IMR-90 (cell line): ENCODE measurements around the gene STXBP6. TPM values are rescaled to one million over a fixed set of nuclear protein-coding genes. Genes with fewer than 3 reads are reported as not detected.

Source experiments
- ATAC-seq: fragments of 200-7000 bp; cut with Tn5 transposase; 2 replicates; pipeline ENCODE4 v1.9.1; 2020; ENCODE audit warnings: low read depth, mild to moderate bottlenecking, moderate library complexity
- BruUV-seq: library from RNA; stranded (reverse); fragments of 400-500 nt; replicated peaks from 2 replicates; lab custom pipeline; 2021; lab: Mats Ljungman, UMichigan
- CTCF ChIA-PET: fragments of 300-600 bp; formaldehyde crosslinking; extraction: SDS; loops from one replicate; lab custom pipeline; 2021; ENCODE audit warnings: antibody characterized with exemption; lab: Yijun Ruan, JAX
- POLR2A ChIA-PET: fragments of 300-600 bp; sonication (Branson Sonifier 250); formaldehyde crosslinking; loops from one replicate; lab custom pipeline; 2022; ENCODE audit warnings: antibody characterized with exemption; ENCODE audit not compliant: unreplicated experiment; lab: Charles Lee
- DNase-seq: peaks from one replicate; pipeline ENCODE4 v3.0.0; 2013
- H2AFZ ChIP-seq: replicated peaks from 2 replicates; pipeline ENCODE3; 2013; ENCODE audit warnings: low read length, mild to moderate bottlenecking; ENCODE audit not compliant: poor library complexity
- H2AK5ac ChIP-seq: 2 replicates; pipeline ENCODE4 v1.6.1; 2013; ENCODE audit warnings: low read depth, low read length, inconsistent platforms
- H2AK9ac ChIP-seq: replicated peaks from 2 replicates; pipeline ENCODE3; 2013; ENCODE audit warnings: mild to moderate bottlenecking, low read depth, low read length, moderate library complexity; ENCODE audit not compliant: poor library complexity
- H2BK120ac ChIP-seq: 2 replicates; pipeline ENCODE4 v1.6.1; 2013; ENCODE audit warnings: low read depth, low read length, inconsistent platforms
- H2BK15ac ChIP-seq: 3 replicates; pipeline ENCODE4 v1.6.1; 2013; ENCODE audit warnings: low read depth, low read length, inconsistent platforms
- H2BK20ac ChIP-seq: 2 replicates; pipeline ENCODE4 v1.6.1; 2013; ENCODE audit warnings: low read depth, mild to moderate bottlenecking, inconsistent platforms, low read length, moderate library complexity
- H2BK5ac ChIP-seq: 2 replicates; pipeline ENCODE4 v1.6.1; 2013; ENCODE audit warnings: mild to moderate bottlenecking, low read depth, low read length, inconsistent platforms; ENCODE audit not compliant: poor library complexity, severe bottlenecking
- H3K14ac ChIP-seq: replicated peaks from 2 replicates; pipeline ENCODE4 v1.6.1; 2013; ENCODE audit warnings: low read depth, low read length, inconsistent platforms
- H3K18ac ChIP-seq: 2 replicates; pipeline ENCODE4 v1.6.1; 2013; ENCODE audit warnings: low read depth, low read length, control low read depth
- H3K23ac ChIP-seq: 2 replicates; pipeline ENCODE4 v1.6.1; 2013; ENCODE audit warnings: low read depth, low read length, inconsistent platforms
- H3K27ac ChIP-seq: 2 replicates; pipeline ENCODE4 v1.5.1; 2013; ENCODE audit warnings: mild to moderate bottlenecking, control low read depth, low read length; ENCODE audit not compliant: insufficient read depth
- H3K27me3 ChIP-seq: 2 replicates; pipeline ENCODE4 v1.6.1; 2013; ENCODE audit warnings: low read length; ENCODE audit not compliant: control insufficient read depth, insufficient read depth
- H3K36me3 ChIP-seq: 2 replicates; pipeline ENCODE4 v1.6.1; 2013; ENCODE audit warnings: low read length, mixed read lengths; ENCODE audit not compliant: control insufficient read depth, insufficient read depth
- H3K4ac ChIP-seq: 2 replicates; pipeline ENCODE4 v1.6.1; 2013; ENCODE audit warnings: low read depth, low read length, inconsistent platforms
- H3K4me1 ChIP-seq: 2 replicates; pipeline ENCODE4 v1.6.1; 2013; ENCODE audit warnings: low read length, mixed read lengths; ENCODE audit not compliant: control insufficient read depth, insufficient read depth
- H3K4me2 ChIP-seq: 2 replicates; pipeline ENCODE4 v1.6.1; 2013; ENCODE audit warnings: low read depth, mild to moderate bottlenecking, control low read depth, low read length, moderate library complexity
- H3K4me3 ChIP-seq: 2 replicates; pipeline ENCODE4 v1.5.1; 2013; ENCODE audit warnings: low read depth, mild to moderate bottlenecking, control low read depth, low read length, moderate library complexity; ENCODE audit not compliant: insufficient read depth
- H3K56ac ChIP-seq: 2 replicates; pipeline ENCODE4 v1.6.1; 2013; ENCODE audit warnings: low read length, inconsistent platforms; ENCODE audit not compliant: insufficient read depth; ENCODE audit errors: extremely low read depth
- H3K79me1 ChIP-seq, 2 experiments: 2 replicates each; pipeline ENCODE4 v1.6.1; 2013; ENCODE audit warnings: low read length in 2 of 2, inconsistent platforms in 1 of 2, low read depth in 1 of 2
- H3K9ac ChIP-seq: 2 replicates; pipeline ENCODE4 v1.6.1; 2013; ENCODE audit warnings: low read depth, low read length, control low read depth
- H3K9me1 ChIP-seq: 2 replicates; pipeline ENCODE4 v1.6.1; 2013; ENCODE audit warnings: low read length, inconsistent platforms; ENCODE audit not compliant: insufficient read depth
- H3K9me3 ChIP-seq: 2 replicates; pipeline ENCODE4 v1.6.1; 2013; ENCODE audit warnings: low read length; ENCODE audit not compliant: control insufficient read depth, insufficient read depth
- H4K20me1 ChIP-seq: 2 replicates; pipeline ENCODE4 v1.6.1; 2013; ENCODE audit warnings: low read length, inconsistent platforms; ENCODE audit not compliant: insufficient read depth
- H4K5ac ChIP-seq: 2 replicates; pipeline ENCODE4 v1.6.1; 2013; ENCODE audit warnings: mild to moderate bottlenecking, low read depth, low read length, control low read depth
- H4K8ac ChIP-seq, 2 experiments: 2 replicates each; pipeline ENCODE4 v1.6.1; 2013; ENCODE audit warnings: low read depth in 2 of 2, low read length in 2 of 2, control low read depth in 1 of 2, inconsistent platforms in 1 of 2
- H4K91ac ChIP-seq: 2 replicates; pipeline ENCODE4 v1.6.1; 2013; ENCODE audit warnings: low read depth, low read length, inconsistent platforms; ENCODE audit not compliant: insufficient read depth
- CEBPB ChIP-seq: IDR thresholded peaks from 2 replicates; pipeline ENCODE4 v1.6.1; 2012; ENCODE audit warnings: low read depth, low read length, improper control_type of control experiment
- CTCF ChIP-seq: conservative IDR thresholded peaks from 2 replicates; pipeline ENCODE4 v1.5.1; 2012; ENCODE audit warnings: mild to moderate bottlenecking, low read depth, low read length, improper control_type of control experiment
- ELK1 ChIP-seq: fragments of 150-350 bp; IDR thresholded peaks from 2 replicates; pipeline ENCODE4 v1.6.1; 2016; ENCODE audit warnings: low read depth, mild to moderate bottlenecking, low read length, moderate library complexity, borderline replicate concordance
- POLR2A ChIP-seq: IDR thresholded peaks from 2 replicates; pipeline ENCODE4 v1.6.1; 2012; ENCODE audit warnings: mild to moderate bottlenecking, low read depth, low read length
- RAD21 ChIP-seq: IDR thresholded peaks from 2 replicates; pipeline ENCODE4 v1.6.1; 2012; ENCODE audit warnings: low read length, improper control_type of control experiment
- RCOR1 ChIP-seq: IDR thresholded peaks from 2 replicates; pipeline ENCODE4 v1.6.1; 2012; ENCODE audit warnings: mild to moderate bottlenecking, low read length, improper control_type of control experiment; ENCODE audit not compliant: insufficient replicate concordance
- WGBS, 2 experiments: methylation state at CpG; one replicate each; pipeline versions ENCODE4 v1.1.5 to v1.1.7; 2013; ENCODE audit warnings: missing lambda C conversion rate in 2 of 2; ENCODE audit not compliant: insufficient read length in 1 of 2; ENCODE audit errors: extremely low coverage in 2 of 2; 5-methylcytosine and 5-hydroxymethylcytosine counted together
- dilution Hi-C: fragments of 300-500 bp; cut with HindIII; formaldehyde crosslinking; loops from one replicate; pipeline ENCODE4 v1.14.3; 2018; ENCODE audit warnings: low sequenced_read_pairs; ENCODE audit not compliant: unreplicated experiment
- in situ Hi-C: fragments of 300-500 bp; cut with MboI; formaldehyde crosslinking; loops from 3 replicates; pipeline ENCODE4 v1.14.3; 2019; ENCODE audit warnings: low sequenced_read_pairs, inconsistent platforms, mixed read lengths
- intact Hi-C: fragments of 100-400 bp; cut with micrococcal nuclease; formaldehyde crosslinking; loops from 2 replicates; pipeline ENCODE4 v1.10.0; 2022
- polyA plus RNA-seq, 3 experiments: library from polyadenylated mRNA; depleted of rRNA; stranded (reverse); fragments of >200 nt; gene quantifications; 2 replicates each; pipeline ENCODE4 v1.2.3, GENCODE V29; 2012; ENCODE audit warnings: low replicate concordance in 1 of 3
- total RNA-seq: library from RNA; depleted of rRNA; stranded (reverse); fragments of >200 nt; gene quantifications from 2 replicates; pipeline ENCODE4 v1.2.3, GENCODE V29; 2012
- TF ChIP-seq, protein P1 (sequence below): fragments of 150-350 bp; IDR thresholded peaks from 2 replicates; pipeline ENCODE4 v1.6.1; 2017; ENCODE audit warnings: mild to moderate bottlenecking, antibody characterized with exemption, low read length, low read depth

STXBP6 gene
- total and polyA plus RNA-seq, 2 of the 4 experiments (the other 2 are of a cell fraction), result 14.2 to 14.3 TPM

DNA sequence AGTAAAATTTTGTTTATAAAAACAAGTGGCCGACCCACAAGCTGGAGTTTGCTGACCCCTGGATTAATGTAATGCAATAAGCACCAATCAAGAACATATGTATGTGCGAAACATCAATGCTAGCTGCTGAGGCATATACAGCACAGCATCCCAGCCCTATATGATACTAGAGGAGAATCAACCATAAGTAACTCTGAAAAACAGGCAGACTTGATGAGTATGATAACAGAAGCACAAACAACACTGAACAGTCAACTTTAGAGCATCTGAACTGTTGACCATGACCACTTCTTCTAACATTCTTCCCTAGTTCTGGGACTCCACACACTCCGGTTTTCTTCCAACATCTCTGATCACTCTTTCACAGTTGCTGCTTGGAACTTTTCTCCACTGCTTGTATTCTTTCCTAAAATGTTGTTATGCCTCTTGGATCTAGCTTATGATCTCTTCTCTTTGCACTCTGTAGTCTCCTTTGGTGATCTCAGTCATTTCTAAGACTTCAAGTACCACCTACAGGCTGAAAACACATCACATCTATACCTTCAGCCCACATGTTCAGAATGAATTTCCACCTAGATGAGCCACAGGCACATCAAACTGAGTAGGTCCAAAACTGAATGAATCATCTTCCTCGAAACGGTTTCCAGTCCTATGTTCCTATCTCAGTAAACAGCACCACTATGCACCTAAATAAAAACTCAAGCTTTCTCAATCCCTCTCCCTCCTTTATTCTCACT is 57.2 kb downstream of the STXBP6 start:
- no peak overlapping the region for H2BK5ac ChIP-seq
- CTCF ChIA-PET, result no interaction called here
- ATAC-seq, result no peak

More for the DNA sequence above, 57.2 kb downstream of the STXBP6 start:
- TF ChIP-seq RAD21, result no peak
- no peak for TF ChIP-seq CEBPB
- no peak for TF ChIP-seq POLR2A
- TF ChIP-seq, protein P1, sequence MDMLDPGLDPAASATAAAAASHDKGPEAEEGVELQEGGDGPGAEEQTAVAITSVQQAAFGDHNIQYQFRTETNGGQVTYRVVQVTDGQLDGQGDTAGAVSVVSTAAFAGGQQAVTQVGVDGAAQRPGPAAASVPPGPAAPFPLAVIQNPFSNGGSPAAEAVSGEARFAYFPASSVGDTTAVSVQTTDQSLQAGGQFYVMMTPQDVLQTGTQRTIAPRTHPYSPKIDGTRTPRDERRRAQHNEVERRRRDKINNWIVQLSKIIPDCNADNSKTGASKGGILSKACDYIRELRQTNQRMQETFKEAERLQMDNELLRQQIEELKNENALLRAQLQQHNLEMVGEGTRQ, result no peak
- no peak for TF ChIP-seq RCOR1
- TF ChIP-seq CTCF, result no peak
- TF ChIP-seq ELK1, result no peak
- no TSS peak for BruUV-seq
- H3K4ac ChIP-seq, result no peak overlapping the region
- H3K4me2 ChIP-seq, result no peak overlapping the region
- in situ Hi-C loops (no loop called here), intact Hi-C loops (no loop called here), dilution Hi-C loops (no loop called here)
- no peaks in the 10 kb centered on the region for H3K9me3 ChIP-seq
- 80% methylated on average over 1 of the region's 5 CpGs; no CpG with 5 or more reads in 1 of the 2 experiments for WGBS, 2 experiments
- no peak overlapping the region for H3K9ac ChIP-seq
- POLR2A ChIA-PET, result no interaction called here
- H3K4me3 ChIP-seq, result no peak overlapping the region
- no peak overlapping the region for H4K8ac ChIP-seq
- no peak overlapping the region for H4K91ac ChIP-seq
- DNase-seq, result no peak
- no peak overlapping the region for H2AK9ac ChIP-seq
- H2BK20ac ChIP-seq, result no peak overlapping the region
- no peak overlapping the region for H3K27ac ChIP-seq
- no peak overlapping the region for H2AFZ ChIP-seq
- no peaks in the 10 kb centered on the region for H3K79me1 ChIP-seq
- H2BK120ac ChIP-seq, result no peak overlapping the region
- H4K5ac ChIP-seq, result no peak overlapping the region
- no peak overlapping the region for H3K18ac ChIP-seq
- H3K36me3 ChIP-seq, result no peaks in the 10 kb centered on the region
- no peaks in the 10 kb centered on the region for H3K9me1 ChIP-seq
- H3K4me1 ChIP-seq, result no peaks in the 10 kb centered on the region
- H3K23ac ChIP-seq, result no peak overlapping the region
- H2BK15ac ChIP-seq, result no peak overlapping the region
- peaks cover 2% of the 10 kb centered on the region for H3K27me3 ChIP-seq
- no peak overlapping the region for H3K14ac ChIP-seq
- H3K56ac ChIP-seq, result no peak overlapping the region
- H2AK5ac ChIP-seq, result no peak overlapping the region
- no peaks in the 10 kb centered on the region for H4K20me1 ChIP-seq
